DMS 273 (cell line): ENCODE measurements around the gene SPATS2.
"Not testable (repeated sequence)": the region's sequence is repeated elsewhere in the genome, so short reads cannot be mapped to it uniquely, and the experiment has no call there.

Experiments
- DNase-seq: peaks from one replicate; lab custom pipeline; 2025; ENCODE audit not compliant: unreplicated experiment; lab: John Stamatoyannopoulos, UW

The SPATS2 gene

DNA sequence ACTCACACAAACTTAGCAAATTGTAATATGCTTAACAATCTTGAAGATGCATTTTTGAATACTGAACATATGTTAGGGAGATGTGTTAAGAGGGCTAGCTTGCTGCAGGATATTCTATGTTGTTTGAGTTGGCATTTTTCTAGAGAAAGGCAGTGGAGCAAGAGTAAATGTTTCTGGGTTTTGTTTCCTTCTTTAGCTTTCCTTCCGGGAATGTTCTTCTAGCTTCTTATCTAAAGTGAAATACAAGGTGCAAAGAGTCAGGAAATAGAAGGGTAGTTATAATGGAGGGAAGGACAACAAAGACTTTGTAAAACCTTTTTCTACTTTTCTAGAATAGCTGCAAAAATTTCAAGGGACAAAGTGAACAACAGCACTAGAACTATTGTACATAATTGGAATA lies 94.0 kb downstream of the SPATS2 start:
- no peak for DNase-seq

DNA sequence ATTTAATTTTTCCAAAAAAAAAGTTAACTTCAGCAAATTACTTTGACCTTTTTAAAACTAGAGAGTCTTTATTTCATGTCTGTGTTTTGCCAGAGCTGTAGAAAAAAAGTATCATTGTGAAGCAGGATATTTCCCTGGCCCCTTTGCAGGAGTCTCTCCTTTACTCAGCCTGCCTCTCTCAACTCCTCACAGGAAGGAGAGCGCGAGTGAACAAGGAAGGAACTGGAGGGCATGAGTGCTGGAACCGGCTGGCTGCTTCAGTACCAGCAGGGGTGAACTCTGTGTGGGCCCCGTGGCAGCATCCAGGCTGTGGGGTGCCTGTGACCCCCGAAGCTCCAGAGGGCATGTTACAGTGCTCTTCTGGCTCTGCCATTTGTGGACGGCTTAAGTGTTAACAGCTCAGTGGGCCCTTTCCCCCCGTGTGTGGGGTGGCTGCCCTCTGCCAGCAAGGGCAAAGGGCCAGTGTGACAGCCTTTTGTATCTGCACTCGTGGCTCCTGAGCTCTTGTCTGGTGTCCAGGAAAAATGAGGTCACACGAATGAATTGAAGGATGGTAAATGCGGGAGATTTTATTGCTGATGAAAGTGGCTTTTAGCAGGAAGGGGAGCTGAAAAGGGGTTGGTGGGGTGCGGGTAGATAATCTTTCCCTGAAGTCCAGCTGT lies 95.0 kb downstream of the SPATS2 start:
- DNase-seq = no peak

DNA sequence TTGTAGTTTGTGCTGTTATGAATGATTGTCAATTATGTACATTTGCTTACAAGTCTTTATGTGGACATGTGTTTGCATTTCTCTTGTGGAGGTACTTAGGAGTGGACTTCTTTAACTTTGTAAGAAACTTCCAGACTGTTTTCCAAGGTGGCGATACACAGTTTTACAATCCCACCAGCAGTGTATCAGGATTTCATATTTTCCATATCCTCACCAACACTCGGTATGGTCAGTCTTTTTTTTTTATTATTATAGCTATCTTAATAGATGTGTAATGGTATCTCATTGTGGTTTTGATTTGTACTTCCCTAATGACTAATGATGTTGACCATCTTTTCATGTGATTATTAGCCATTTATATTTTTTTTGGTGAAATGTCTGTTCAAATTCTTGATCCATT lies 97.9 kb downstream of the SPATS2 start:
- no peak for DNase-seq

DNA sequence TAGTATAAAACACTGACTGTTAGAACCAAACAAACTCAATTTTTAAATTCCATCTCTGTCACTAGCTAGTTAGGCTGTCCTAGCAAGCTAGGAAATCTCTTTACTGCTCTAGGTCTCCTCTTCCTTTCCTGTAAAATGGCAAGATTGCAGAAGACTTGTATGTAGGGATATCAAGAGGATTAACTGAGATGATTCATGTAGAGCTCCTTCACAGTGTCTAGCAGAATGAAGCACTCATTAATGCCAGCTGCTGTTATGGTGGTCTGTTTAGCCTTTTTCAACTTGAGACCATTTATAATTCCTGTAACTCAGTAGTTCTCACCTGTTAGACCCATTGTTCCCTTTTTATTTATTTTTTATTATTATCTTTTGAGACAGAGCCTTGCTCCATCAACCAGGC lies 103.7 kb downstream of the SPATS2 start:
- no peak for DNase-seq

DNA sequence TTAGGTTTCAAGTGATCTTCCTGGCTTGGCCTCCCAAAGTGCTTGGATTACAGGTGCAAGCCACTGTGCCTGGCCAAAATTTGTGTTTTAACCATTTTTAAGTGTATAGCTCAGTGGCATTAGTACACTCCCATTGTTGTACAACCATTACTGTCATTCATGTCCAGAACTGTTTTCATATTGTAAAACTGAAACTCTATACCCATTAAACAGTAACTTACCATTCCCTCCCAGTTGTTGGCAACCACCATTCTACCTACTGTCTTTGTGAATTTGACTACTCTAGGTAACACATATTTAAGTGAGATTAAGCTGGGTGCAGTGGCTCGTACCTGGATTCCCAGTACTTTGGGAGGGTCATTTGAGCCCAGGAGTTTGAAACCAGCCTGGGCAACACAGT lies 104.3 kb downstream of the SPATS2 start:
- no peak for DNase-seq

DNA sequence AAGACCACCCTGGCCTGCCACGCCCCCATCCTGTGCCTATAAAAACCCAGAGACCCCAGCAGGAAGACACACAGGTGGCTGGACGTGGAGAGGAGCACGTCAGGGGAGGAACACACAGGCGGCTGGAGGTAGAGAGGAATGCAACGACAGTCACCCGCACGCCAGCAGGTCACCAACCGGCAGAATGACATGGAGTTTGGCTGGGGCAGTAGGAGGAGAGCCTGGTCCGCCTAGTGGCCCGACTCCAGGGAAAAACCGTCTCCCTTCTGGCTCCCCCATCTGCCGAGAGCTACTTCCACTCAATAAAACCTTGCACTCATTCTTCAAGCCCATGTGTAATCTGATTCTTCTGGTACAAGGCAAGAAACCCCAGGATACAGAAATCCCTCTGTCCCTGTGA lies 108.8 kb downstream of the SPATS2 start:
- DNase-seq = peak; percentile 84

DNA sequence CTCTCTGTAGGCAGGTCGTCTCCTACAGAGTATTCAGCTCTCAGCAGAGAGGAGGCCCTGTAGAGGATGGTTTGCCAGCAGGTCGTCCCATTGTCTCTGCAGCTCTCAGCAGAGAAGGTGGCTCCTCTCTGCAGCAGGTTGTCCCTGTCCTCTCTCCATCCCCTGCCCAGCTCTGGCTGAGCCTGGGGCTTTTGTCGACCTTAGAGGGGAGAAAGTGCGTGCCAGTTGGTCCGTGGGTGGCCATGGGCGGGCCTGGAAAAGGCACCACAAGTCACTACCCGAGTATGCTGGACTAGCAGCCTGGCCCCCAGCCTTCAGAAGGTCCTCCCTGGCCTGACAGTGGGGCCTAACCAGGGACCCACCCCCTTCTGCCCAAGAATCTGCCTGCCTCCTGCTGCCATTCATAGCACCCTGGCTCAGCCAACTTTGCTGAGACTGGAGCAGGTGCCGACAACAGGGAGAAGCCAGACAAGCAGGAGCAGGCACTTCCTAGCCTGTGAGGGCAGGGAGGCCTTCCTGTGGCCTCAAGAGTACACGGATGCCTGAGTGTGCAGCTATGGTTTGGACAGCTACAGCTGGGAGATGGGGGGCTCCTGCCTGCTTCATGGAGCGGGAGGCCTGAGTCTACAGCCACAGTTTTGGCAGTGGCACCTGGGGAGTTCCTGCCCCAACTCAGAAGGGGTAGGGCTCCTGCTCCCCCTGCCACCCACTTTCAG lies 111.8 kb downstream of the SPATS2 start:
- peak; percentile 39 for DNase-seq

DNA sequence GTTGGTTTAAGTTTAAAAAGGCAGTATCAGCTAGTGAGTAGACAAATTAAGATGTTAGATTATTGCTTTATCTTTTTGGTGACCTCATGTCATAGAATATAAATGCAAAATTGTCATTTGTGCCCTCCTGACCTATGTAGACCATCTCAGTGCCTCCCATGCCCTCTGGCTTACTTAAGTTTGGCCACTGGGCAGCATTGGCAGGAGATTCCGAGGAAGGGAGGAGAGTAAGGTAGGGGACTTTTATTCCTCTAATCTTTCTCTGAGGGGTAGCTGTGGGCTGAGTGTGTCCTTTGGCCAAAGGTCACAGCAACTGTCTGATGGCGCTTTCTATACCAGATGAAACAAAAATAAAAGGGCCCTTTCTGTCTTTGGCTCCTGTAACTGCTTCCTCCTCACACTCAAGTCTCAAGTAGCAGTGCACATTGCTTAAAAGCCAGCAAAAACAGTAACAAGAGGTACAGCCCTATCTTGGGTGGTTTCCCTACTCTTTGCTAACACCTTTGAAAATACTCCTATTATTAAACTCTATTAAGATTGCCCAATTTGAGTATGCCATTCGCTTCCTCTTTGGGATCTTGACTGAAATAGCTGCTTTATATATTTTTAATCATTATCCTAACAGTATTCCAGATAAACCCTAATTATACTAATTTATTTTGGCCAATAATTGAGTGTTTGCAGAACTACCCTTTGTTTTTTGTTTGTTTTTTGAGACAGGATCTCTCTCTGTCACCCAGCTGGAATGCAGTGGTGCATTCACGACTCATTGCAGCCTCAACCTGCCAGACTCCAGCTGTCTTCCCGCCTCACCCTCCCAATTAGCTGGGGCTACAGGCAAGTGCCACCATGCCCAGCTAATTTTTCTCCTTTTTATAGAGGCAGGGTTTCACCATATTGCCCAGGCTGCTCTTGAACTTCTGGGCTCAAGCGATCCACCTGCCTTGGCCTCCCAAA lies 115.1 kb downstream of the SPATS2 start:
- DNase-seq = peak; percentile 79

DNA sequence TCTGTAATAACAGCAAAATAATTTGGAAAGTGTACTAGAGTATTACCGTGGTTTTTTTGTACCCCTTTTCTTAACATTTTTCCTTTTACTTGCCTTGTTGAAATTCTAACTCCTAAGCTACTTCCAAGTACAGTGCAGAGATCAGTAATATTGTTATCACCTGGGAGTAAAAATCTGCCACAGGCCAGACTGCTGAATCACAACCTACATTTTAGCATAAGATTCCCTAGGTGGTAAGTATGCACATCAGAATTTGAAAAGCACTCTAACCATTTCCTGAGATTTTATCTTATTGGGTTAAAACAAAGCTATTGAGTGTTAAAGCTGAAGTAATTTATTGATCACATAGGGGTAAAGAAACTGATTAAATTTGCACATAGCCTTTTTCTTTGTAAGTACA lies 116.4 kb downstream of the SPATS2 start:
- no peak for DNase-seq

DNA sequence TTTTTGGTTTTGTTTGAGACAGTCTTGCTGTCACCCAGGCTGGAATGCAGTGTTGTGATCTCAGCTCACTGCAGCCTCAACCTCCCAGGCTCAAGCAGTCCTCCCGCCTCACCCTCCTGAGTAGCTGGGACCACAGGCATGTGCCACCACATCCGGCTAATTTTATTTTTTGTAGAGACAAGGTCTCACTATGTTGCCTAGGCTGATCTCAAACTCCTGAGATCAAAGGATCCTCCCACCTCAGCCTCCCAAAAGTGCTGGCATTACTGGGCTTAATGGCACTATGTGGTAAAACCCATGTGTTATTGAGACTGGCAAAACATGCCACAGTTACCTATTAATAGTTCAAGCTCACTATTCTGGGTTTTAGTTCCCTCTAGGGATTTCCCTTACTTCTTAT lies 120.3 kb downstream of the SPATS2 start:
- DNase-seq = no peak

DNA sequence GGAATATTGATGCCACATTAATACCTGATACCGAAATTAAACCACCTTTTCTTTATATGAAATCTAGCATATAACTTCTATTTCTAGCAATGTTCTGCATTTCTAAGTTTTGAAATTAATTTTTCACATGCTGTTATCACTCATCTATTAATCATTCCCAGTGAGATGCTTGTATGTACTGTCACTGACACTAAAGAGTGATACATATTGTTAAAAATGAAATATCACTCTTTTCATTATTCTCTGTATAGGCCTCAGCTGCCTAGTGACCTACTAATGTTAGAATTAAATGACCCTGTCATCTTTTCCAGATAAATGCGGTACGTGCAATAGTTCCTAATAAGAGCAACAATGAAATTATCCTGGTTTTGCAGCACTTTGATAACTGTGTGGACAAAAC lies 121.9 kb downstream of the SPATS2 start:
- DNase-seq = no peak

DNA sequence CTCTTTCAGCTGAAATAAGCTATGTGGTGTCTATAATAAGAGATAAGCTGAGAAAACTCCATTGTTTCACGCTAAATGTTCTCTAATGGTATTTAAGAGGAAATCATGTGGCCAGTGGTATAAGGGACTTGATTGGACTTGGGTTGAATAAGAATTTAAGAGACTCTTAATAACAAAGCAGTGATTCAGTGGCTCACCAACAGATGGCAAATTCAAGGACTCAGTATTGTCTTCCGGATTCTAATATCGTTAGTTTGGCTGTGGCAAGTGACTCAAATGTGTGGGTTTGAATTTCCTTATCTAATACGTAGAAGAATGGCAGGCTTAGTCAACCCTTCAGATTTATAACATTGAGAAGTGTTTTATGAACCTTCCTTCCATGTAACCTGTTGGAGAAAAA lies 122.5 kb downstream of the SPATS2 start:
- DNase-seq = peak; percentile 6

DNA sequence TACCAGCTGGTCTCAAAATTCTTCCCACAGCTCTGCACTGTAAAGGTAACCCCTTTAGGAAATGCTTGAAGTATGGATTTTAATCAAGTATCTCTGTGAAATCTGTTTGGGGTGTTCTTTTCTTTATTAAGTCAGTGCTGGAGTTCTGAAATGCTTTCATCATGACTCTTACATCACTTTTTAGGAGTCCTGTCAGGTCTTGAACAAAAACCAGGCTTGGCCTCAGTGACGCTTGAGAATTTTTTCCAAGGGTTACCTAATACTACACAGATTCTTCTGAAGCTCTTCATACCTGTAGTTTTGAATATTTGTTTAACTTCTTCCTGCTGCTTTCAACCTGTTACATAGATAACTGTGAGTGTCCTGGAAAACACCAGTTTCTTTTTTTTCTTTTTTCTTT lies 124.6 kb downstream of the SPATS2 start:
- DNase-seq = no peak

DNA sequence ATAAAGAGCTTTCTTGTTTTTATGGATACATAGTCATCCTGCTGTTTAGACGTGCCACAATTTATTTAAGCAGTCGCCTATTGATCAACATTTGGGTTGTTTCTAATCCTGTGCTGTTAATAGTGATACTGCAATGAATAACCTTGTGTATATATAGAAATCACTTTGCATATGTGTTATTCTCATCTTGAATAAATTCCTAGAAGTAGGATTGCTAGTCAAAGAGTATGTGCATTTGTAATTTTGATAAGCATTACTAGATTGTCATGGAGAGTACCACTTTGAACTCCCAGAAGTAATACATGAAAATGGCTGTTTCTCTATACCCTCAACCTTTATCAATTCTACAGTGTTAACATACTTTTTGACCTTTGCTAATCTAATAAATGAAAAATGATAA lies 126.6 kb downstream of the SPATS2 start:
- DNase-seq = no peak

DNA sequence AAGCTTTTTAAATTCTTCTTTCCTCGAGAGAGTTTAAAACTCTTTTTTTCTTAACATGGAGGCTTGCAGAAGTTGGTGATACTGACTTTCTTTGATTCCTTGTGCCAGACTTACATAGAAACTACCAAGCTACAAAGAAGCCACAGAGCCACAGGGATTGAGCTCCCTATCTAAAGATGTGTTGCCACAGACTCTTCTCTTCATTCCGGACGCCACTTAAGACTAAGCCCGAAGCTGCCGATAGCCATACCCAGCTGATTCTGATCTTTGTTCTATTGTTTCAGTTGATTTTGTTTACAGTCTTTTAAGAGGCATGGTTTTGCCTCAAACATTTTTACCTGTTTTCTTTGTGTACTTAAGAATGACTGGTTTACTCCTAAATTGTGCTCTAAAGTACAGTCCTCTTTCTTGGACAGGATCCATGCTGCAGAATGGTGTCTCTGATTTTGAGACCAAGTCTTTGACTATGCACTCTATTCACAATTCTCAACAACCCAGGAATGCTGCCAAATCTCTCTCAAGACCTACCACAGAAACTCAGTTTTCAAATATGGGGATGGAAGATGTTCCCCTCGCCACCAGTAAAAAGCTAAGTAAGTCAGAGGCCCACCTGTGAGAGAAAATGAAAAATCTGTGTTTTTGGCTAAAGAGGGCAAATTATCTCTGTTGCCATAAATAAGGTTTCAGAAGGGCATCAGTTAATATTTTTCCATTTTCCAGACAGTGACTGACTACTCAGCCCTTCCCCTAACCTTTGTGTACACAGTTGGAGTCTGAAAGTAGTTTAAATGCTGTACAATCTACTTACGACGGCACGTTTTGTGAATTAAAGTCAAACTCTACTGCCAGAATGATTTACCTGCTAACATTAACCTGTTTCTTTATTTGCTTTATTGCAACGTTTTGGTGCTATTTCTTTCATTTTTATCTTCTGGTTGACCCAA lies 129.4 kb downstream of the SPATS2 start:
- no peak for DNase-seq

DNA sequence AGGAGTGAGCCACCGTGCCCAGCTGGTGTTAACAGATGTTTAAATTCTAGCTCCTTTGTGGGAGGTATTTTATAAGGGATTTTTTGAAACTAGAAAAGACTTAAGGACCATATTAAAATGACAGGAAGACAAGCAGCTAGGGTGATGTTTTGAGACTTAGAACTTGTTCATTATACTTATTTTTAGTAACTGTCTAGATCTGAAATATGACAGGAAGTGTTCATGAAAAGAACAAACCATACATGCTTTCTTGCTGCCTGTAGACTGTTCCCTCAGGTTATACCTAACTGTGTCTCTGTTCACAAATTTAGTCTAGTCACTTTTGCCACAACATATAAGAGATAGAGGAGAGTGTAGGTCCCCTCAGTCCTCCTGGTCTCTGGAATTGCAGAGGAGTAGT lies 134.6 kb downstream of the SPATS2 start:
- DNase-seq = no peak

DNA sequence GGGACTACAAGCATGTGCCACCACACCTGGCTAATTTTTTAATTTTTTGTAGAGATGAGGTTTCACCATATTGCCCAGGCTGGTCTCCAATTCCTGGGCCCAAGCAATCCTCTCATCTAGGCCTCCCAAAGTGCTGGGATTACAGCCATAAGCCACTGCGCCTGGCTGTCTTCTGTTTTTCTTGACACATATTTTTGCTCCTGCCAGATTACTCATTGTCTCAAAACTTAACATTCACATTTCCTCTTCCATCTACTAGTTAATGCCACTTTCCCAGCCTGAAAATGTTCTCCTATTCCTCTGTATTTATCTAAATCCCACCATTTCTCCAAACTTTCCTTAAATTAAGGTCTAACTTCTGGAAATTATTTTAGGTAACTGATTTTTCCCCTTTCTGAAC lies 135.3 kb downstream of the SPATS2 start:
- DNase-seq = no peak

DNA sequence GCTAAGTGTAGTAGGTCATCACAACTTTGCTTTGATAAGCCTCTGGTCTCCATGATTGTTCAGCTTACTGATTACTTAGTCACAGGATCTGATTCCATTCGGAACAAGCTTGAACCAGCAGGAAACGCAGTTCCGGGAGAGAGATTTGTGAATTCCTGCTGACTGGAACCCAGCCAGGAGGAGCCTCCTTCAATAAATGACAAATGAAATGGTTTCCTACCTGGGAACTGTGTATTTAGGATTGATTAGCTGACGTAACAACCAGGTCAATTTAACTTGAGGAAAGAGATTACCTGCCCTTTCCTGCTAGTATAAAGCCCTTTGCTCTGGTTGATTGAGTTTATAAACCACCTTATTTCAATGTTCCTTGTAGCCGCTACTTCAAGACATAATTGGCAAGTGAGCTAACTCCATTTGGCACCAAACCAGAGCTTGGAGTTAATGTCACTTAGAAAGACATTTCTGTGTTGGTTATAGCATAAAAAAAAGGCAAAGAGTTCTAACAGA lies 136.5 kb downstream of the SPATS2 start:
- DNase-seq = no peak

DNA sequence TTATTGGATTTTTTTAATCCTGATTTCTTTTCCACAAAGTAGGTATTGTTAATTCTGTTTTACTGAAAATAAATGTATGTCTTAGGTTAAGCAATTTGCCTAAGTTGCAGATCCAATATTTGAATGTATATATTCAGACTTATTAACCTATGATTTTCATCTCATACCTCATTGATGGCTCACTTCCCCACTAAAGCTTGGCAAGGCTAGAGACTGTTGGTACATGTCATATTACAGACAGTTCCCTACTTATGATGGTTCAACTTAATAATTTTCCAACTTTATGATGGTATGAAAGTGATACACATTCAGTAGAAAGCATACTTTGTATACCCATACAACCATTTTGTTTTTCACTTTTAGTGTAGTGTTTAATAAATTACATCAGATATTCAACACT lies 138.4 kb downstream of the SPATS2 start:
- DNase-seq = no peak

DNA sequence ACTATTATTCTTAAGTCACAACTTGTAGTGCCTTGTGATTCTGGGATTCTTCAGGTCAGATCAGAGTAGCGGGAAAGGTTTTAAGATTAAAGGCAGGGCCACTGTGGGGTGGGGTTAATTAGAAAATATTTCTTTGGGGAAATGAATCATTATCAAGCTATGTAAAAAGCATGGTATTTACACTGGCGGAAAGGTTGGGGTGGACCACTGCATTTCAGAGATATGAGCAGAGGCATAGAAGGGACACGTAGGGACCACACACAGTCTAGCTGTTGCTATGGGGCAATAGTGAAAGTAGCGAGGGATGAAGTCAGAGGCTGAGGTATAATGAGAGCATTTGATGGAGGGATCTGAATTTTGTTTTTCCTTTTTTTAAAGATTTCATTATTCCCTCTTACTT lies 139.9 kb downstream of the SPATS2 start:
- no peak for DNase-seq

DNA sequence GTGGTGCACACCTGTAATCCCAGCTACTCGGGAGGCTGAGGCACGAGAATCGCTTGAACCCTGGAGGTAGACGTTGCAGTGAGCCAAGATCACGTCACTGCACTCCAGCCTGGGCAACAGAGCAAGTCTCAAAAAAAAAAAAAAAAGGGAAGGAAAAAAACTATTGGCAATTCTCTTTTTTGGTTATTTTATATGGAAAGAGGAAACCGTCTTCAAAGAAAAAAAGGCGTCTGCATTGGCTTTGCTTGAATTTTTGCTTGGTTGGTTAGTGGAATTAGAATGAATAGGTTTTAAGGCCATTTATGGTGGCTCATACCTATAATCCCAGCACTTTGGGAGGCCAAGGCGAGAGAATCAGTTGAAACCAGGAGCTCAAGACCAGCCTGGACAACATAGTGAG lies 142.4 kb downstream of the SPATS2 start:
- not testable (repeated sequence) for DNase-seq
